Chondrocyte (in vitro differentiated cells): ENCODE data around the gene CALY. TPM values are rescaled to one million over a fixed set of nuclear protein-coding genes. Genes with fewer than 3 reads are reported as not detected.

Source experiments
- DNase-seq: peaks from one replicate; pipeline ENCODE4 v3.0.0; 2021; ENCODE audit warnings: mixed read lengths, low spot score
- H3K27ac Mint-ChIP-seq: one replicate; pipeline ENCODE4 v1.8.0; 2021; ENCODE audit warnings: mild to moderate bottlenecking, moderate library complexity, mixed read lengths; ENCODE audit not compliant: unreplicated experiment
- H3K27me3 Mint-ChIP-seq: 2 replicates; pipeline ENCODE4 v1.8.0; 2021; ENCODE audit warnings: low read depth, mixed read lengths
- H3K36me3 Mint-ChIP-seq: 2 replicates; pipeline ENCODE4 v1.8.0; 2021; ENCODE audit warnings: low read depth, mixed read lengths
- H3K4me1 Mint-ChIP-seq: 2 replicates; pipeline ENCODE4 v1.8.0; 2021; ENCODE audit warnings: low read depth, mild to moderate bottlenecking, mixed read lengths
- H3K4me3 Mint-ChIP-seq: one replicate; pipeline ENCODE4 v1.8.0; 2021; ENCODE audit warnings: mild to moderate bottlenecking, moderate library complexity, mixed read lengths; ENCODE audit not compliant: unreplicated experiment
- H3K9me3 Mint-ChIP-seq: 2 replicates; pipeline ENCODE4 v1.8.0; 2021; ENCODE audit warnings: low read depth, mixed read lengths
- total RNA-seq: library from RNA; stranded (reverse); gene quantifications from 3 replicates; pipeline ENCODE4 v1.2.1, GENCODE V29; 2021
- TF ChIP-seq, protein P1 (sequence below): fragments of 200-600 bp; sonication (generic); IDR thresholded peaks from 2 replicates; pipeline ENCODE4 v1.5.0; 2021; ENCODE audit warnings: antibody characterized with exemption, mild to moderate bottlenecking, moderate library complexity

Gene CALY
- total RNA-seq, 1 donor from 2014 or later, result 8.9 TPM

- peak; percentile 52 for DNase-seq
- no peaks in the 10 kb centered on the region for H3K9me3 Mint-ChIP-seq
- H3K36me3 Mint-ChIP-seq, result peaks cover 4% of the 10 kb centered on the region
- H3K27me3 Mint-ChIP-seq, result no peaks in the 10 kb centered on the region
- no peak overlapping the region for H3K4me3 Mint-ChIP-seq
- TF ChIP-seq, protein P1, sequence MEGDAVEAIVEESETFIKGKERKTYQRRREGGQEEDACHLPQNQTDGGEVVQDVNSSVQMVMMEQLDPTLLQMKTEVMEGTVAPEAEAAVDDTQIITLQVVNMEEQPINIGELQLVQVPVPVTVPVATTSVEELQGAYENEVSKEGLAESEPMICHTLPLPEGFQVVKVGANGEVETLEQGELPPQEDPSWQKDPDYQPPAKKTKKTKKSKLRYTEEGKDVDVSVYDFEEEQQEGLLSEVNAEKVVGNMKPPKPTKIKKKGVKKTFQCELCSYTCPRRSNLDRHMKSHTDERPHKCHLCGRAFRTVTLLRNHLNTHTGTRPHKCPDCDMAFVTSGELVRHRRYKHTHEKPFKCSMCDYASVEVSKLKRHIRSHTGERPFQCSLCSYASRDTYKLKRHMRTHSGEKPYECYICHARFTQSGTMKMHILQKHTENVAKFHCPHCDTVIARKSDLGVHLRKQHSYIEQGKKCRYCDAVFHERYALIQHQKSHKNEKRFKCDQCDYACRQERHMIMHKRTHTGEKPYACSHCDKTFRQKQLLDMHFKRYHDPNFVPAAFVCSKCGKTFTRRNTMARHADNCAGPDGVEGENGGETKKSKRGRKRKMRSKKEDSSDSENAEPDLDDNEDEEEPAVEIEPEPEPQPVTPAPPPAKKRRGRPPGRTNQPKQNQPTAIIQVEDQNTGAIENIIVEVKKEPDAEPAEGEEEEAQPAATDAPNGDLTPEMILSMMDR, result no peak
- H3K27ac Mint-ChIP-seq, result no peak overlapping the region
- H3K4me1 Mint-ChIP-seq, result peaks cover under 1% of the 10 kb centered on the region
Measured at GRCh38 chr10:133313192-133313591, 23.5 kb downstream of the CALY start.

- Mint-ChIP-seq H3K27me3 (no peaks in the 10 kb centered on the region), H3K4me1 (peaks cover 5% of the 10 kb centered on the region), H3K4me3 (no peak overlapping the region), H3K27ac (no peak overlapping the region), H3K36me3 (peaks cover 5% of the 10 kb centered on the region), H3K9me3 (no peaks in the 10 kb centered on the region)
- DNase-seq, result peak; percentile 56
- TF ChIP-seq, protein P1, result no peak
Measured at GRCh38 chr10:133312769-133313145, 23.9 kb downstream of the CALY start.

DNA sequence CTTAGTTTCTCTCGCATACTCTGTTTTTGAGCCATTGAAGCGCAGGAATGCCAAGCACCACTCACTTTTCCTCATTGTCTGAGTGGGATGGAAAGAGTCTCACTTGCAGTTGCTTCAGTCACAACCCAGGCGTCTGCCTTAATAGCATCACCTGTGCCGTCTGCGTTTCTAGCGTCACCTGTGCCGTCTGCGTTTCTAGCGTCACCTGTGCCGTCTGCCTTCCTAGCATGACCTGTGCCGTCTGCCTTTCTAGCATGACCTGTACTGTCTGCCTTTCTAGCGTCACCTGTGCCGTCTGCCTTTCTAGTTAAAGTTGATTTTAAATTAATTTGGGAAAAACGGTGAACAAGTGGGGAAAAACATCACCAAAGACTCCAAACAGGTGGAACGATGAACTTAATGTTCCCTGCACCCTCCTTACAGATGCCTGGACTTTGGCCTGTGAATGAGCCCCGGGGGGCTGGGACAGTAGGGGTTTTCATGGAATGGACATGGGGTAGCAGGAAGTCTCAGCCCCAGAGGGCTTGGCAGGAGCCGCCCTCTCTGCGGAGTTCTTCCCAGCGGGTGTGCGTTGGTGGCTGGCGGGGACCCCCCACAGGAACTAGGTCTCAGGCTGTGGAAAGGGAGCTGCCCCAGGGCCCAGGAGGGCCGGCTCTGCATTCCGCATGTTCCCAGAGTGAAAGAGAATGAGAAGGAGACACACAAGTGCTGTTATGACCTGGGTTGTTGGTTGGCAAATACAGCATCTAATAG, 24.5 kb downstream of the CALY start:
- Mint-ChIP-seq H3K4me1 (peaks cover 11% of the 10 kb centered on the region), H3K27me3 (no peaks in the 10 kb centered on the region), H3K36me3 (peaks cover 5% of the 10 kb centered on the region), H3K27ac (no peak overlapping the region), H3K9me3 (no peaks in the 10 kb centered on the region), H3K4me3 (no peak overlapping the region)
- TF ChIP-seq, protein P1, result no peak
- peak; percentile 77 for DNase-seq

GRCh38 chr10:133311570-133311969, 25.1 kb downstream of the CALY start:
- H3K36me3 Mint-ChIP-seq, result peaks cover 5% of the 10 kb centered on the region
- TF ChIP-seq, protein P1, result no peak
- H3K4me1 Mint-ChIP-seq, result peaks cover 17% of the 10 kb centered on the region
- H3K4me3 Mint-ChIP-seq, result no peak overlapping the region
- DNase-seq, result peak; percentile 66
- no peaks in the 10 kb centered on the region for H3K27me3 Mint-ChIP-seq
- no peak overlapping the region for H3K27ac Mint-ChIP-seq
- H3K9me3 Mint-ChIP-seq, result no peaks in the 10 kb centered on the region

GRCh38 chr10:133310789-133311188, 25.9 kb downstream of the CALY start:
- H3K36me3 Mint-ChIP-seq, result peaks cover 5% of the 10 kb centered on the region
- H3K4me1 Mint-ChIP-seq, result peaks cover 17% of the 10 kb centered on the region
- no peaks in the 10 kb centered on the region for H3K27me3 Mint-ChIP-seq
- H3K27ac Mint-ChIP-seq, result no peak overlapping the region
- peak; percentile 24 for DNase-seq
- H3K4me3 Mint-ChIP-seq, result no peak overlapping the region
- TF ChIP-seq, protein P1, result no peak
- no peaks in the 10 kb centered on the region for H3K9me3 Mint-ChIP-seq
